ENCODE measurements around the gene XYLT1.

- TF ChIP-seq CTCF (IDR thresholded peaks at IDR 0.05), result no peak
- no peak for TF ChIP-seq POLR2A (IDR thresholded peaks at IDR 0.05)
These were observed 147.6 kb downstream of the XYLT1 start for GRCh38 chr16:17323171-17323570.

All from vagina (tissue), 2 donors.